Stromal cell of bone marrow (primary cell): Measurements from ENCODE around the gene MBD6.
A peak's percentile ranks its signal among the peaks of the same experiment; 100 is the strongest.

Source experiments
- DNase-seq: peaks from one replicate; pipeline ENCODE4 v3.0.0-alpha.2; 2012; ENCODE audit warnings: low read depth

Gene MBD6, protein sequence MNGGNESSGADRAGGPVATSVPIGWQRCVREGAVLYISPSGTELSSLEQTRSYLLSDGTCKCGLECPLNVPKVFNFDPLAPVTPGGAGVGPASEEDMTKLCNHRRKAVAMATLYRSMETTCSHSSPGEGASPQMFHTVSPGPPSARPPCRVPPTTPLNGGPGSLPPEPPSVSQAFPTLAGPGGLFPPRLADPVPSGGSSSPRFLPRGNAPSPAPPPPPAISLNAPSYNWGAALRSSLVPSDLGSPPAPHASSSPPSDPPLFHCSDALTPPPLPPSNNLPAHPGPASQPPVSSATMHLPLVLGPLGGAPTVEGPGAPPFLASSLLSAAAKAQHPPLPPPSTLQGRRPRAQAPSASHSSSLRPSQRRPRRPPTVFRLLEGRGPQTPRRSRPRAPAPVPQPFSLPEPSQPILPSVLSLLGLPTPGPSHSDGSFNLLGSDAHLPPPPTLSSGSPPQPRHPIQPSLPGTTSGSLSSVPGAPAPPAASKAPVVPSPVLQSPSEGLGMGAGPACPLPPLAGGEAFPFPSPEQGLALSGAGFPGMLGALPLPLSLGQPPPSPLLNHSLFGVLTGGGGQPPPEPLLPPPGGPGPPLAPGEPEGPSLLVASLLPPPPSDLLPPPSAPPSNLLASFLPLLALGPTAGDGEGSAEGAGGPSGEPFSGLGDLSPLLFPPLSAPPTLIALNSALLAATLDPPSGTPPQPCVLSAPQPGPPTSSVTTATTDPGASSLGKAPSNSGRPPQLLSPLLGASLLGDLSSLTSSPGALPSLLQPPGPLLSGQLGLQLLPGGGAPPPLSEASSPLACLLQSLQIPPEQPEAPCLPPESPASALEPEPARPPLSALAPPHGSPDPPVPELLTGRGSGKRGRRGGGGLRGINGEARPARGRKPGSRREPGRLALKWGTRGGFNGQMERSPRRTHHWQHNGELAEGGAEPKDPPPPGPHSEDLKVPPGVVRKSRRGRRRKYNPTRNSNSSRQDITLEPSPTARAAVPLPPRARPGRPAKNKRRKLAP

DNA sequence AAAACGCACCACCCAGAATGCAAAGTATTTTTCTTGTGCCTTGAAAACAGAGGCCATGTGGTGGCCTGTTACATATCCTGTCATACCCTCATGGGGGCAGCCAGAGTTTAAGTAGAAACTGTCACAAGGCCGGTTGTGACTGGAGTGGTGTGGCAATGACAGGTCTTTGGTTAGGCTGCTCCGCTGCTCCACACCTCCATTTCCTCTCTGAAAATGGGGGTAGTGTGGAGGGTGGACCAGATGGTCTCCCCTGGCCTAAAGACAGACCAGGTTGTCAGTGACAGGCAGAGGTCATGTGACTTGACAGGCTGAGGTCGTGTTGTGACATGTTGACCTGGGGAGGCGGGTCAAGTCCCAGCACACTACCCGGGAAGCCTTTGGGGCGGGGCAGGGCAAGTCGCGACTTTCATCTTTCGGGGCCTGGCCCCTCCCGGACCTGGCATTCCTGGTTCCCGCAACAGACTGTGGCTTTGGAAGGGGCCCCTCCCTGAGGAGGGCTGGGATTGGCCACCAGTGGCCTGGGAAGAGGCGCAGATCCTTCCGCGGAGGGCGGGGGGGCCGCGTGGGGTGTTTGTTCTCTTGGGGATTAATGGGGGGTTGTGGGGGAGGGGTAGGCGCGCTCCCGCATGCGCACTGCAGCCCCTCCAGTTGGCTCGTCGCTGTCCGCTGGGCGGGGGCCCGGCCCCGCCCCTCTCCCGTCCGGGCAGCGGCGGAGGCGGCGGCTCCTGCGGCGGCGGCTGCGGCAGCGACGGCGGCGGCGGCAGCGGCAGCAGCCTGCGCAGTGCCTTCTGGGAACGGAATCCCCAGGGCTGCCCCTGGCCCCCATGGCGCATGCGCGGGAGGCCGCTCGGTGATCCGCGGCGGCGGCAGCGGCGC, at the start of gene MBD6:
MBD6 (plus strand) TSS at position 814 of the 876 bp plus-strand sequence. CDS start 1,480 bp downstream, outside the sequence.
- DNase-seq = peak; percentile 67

DNA sequence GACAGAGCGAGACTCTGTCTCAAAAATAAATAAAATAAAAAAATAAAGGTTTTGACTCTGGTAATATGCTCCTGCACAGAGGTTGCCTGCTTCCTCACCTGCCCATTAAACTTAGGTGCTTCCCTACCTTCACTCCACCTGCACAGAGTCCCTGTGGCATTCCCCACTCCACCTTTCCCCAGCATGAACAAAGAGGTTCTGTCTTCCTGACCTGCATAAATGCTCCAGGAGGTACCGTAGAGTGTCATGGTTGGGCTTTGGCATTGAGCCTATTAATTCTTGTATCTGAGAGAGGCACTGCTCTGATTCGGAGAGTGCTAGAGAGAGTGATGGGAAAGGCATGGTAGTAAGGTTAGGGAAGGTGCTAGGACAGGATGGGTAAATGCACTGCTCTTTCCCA, 49.2 kb upstream of the MBD6 start:
- DNase-seq = no peak

DNA sequence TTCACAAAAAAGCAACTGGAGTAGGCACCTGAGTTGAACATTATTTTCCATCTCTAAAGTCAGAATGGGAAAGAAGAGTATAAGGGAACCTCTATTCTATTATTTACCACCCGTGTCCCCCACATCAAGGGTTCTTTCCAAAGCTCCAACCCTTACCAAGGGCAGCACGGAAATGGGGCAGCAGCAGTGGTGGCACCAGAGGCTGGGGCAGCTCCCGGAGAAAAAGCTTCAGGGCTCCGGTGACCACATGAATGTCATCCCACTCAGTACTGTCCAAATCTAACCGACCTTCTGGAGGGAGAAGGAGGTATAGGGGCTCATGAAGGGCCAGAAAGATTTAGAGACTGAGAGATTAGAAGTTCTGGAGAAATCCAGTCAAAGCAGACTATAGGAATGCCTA, 48.7 kb upstream of the MBD6 start:
- DNase-seq = no peak

DNA sequence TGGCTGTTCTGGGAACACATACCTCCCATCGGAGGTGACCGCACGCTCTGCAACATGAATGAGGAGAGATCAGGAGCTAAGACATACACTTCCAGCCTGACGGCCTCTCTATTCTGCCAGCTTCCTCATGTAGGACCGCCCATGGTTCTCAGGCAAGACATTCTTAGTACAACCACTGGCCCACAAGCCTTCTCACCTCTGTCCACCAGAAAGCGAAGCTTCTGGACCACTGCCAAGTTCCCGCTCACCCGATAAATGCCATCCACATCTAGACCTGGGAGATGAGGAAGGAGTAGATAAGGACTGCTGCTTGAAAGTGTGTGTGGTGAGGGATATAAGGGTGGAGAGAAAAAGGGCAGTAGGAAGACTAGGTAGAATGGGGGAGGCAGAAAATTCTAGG, 48.2 kb upstream of the MBD6 start:
- DNase-seq = no peak

DNA sequence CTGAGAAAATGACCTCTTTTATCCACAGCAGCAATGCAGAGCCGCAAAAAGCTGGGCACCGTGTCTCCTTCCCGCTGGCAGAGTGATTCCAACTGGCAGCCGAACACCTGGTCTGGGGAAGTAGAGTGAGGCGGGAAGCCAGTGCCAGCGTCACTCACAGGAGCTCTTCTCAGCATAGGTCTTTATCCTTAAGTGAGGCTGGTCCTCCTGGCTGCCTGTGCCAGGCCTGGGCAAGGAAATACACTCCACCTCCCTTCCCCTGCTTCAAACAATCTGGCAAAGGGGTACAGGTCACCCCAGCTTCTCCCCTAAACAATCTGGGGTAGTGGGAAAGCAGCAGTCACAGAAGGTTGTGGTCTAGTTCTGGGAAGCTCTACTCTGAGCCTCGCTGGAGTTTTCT, 47.8 kb upstream of the MBD6 start:
- DNase-seq = no peak

DNA sequence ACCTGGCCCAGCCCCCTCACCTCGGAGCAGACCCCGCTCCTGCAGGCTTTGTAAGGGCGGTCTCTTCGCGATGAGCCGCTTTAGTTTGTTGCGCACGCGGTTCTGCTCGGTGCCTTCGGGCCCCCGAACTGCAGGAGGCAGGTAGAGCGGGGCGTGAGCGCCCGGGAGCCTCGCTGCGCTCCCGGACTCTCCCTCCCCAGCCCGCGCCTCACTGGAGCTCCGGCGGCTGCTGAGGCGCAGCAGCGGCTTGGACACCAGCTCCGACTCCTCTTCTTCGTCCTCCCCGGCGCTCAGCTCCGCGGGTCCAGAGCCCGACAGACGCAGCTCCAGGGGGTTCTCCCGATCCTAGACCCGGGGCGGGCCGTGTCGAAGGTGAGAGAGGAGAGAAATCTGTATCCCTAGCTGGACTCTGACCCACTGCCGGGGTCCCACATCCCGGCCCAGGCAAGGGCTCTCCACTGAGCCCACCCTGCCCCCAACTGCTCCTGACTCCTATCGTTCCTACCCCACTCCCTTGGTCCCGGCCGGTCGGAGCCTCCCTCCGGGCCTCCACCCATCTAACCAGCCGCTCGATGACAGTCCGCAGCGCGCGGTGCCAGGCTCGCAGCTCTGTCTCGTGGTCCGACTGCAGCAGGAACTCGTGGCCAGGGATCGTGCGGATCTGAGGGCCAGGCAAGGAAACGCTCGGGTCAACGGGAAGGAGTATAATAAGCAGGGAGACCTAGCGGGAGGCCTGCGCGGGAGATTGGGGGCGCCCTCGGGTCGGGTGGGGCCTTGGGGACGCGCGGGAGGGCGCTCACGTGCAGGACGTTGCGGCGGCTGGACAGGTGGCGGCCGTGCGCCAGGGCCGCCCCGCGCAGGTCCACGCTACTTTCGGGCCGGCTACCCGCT, 47.1 kb upstream of the MBD6 start:
- DNase-seq = no peak

DNA sequence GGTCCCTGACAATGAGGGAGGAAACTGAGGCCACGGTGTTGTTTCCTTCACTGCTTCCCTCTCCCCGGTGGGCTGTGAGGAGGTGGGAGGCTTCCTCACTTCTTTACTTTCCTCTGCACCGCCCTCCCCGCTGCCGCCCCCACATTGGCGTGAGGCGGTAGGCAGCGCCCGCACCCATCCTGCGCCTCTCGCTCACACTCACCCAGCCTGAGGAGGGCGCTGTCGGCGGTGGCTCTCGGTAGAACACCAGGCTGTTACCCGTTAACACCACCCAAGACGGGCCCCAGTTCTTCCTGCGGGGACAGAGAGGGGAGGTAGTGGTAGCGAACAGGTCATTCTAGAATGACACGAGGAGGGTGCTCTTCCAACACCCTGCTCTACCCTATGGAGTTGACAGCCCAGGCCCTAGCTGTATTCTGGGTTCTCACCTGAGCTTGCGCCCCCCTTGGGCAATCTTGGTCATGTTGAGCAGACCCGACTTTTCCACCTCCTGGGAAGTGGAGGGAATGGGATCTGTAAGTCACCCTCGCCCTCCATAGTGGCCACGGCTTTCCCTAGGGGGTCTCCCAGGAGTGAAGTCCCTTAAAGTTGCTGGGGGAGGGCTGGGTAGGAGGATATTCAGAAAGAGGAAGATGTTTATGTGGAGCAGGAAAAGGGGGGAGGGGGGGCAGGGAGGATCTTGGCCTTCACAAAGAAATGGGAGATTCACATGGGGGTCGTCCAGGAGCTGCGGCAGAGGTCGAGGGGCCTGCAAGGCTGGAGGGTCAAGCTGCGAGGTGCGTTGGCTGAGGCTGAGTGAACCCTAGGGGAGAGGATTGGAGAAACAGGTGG, 46.2 kb upstream of the MBD6 start:
- DNase-seq = no peak

DNA sequence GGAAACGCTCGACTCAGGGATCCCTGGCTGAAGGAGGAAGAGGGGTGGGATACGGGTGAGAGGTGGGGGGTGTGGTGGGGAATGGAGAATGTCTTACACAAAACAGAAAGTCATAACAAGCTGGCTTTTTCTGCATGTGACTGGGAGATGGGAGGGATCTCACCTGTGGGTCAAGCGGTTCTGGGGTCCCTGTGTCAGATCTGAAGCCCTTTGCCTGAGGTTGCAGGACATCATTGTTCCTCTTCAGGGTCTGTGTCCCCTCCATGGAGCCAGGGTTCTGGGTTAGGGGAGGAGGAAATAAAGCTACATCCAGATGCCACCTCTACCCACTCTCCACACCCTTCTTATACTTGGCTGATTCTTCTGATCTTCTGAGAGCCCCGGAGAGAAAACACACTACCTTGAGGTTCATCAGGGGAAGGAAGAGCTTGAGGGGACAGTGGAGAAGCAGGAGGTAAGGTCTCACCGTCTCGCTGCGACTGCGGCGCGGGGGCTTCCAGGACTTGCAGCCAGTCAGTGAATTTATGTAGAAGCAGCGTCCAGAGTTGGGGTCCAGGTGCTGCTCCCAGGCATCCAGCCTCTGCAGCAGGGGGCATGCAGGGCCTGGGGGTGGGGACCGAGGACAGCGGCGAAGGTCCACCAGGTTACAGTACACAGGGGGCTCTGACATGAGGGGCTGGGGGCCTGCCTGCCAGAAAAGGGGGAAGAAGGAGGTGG, 45.5 kb upstream of the MBD6 start:
- no peak for DNase-seq

DNA sequence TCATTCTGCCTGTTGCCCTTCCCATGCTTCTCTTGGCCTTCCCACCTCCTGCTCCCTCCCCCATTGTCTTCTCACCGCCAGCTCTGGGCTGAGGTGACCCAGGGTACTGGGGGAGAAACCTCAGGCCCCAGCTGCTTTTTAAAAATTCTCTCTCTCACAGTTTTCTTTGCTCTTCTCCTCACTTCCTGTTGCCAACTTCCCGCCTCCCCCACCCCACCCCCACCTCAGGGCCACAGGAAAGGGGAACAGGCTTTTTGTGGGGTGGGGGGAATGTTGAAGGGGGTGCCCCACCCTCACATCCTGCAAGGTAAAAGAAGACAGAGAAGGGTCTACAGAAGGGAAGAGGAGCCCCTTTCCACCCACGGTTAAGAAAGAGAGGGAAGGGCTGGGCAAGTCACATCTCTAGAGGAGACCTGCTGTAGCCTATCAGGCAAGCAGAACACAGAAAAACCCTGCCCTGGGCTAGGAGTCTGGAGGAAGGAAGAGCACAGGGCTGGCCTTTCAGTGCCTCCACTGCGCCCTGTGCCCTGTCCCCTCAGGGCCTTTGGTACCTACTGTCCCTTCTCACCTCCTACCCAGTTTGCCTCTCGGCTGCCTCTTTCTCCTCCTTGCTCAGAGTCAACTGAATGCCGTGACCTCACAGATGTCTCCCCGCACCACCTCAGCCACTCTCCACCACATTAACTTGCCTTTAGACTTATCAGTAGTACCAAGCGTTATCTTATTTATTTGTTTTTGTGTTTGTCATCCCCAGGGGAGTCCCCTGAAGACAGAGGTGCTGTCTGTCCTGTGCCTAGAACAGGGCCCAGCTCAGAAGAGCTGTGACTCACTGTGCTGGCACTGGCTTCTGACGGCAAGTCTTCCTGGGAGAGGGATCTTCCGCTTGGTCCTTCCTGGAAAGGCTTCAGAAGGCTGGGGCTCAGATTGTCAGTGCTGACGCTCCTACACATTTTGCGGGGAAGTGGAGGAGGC, 44.6 kb upstream of the MBD6 start:
- no peak for DNase-seq

DNA sequence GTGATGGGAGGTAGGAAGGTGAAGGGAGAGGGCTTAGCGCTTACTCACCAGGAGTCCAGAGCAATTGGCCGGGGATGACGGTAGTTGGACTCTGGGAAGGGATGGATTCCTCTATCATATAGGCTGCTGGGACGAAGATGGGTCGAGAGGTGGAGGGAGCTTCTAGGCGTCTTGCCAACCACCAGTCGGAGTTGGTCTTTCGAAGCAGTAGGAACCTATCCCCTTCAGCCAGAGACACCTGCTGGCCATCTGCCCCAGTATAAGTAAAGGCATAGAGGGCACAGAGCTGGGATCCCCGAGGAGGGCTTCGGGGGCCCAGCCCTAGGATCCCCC, 43.6 kb upstream of the MBD6 start:
- no peak for DNase-seq

DNA sequence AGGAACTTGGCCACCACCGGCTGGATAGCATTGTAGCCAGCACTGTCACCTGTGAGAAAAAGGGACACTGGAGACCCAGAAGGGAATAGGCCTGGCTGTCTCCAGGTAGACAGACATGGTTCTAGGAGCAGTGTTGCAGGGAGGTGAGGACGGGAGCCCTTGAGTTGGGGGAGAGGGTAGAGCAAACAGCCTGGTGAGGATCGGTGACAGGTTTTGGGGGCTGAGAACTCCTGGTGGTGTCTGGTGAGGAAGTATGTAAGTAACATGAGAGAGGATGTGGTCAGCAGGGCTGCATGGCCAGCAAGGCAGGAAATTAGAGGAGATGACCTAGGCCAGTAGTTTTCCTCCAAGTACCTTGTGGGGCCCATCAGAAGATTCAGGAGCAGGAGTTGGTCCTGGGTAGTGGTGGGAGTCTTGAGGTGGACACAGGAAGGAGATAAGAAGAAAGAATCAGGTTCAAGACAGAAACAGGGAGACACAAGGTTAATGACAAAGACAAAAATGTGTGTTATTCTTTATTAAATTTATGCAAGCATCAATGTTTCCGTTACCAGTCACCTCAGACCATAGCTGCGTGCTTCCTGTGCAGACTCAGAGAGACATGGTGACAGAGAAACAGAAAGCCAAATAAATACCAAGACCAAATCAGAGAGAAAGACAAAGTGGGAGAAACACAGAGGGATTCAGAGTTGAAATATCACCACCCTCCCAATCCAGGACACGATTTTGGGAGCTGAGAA, 43.1 kb upstream of the MBD6 start, which contains the start of gene ARHGAP9:
ARHGAP9 (minus strand) TSS at position 491 of the 740 bp plus-strand sequence; CDS start at position 31, 460 bp downstream.
- no peak for DNase-seq

DNA sequence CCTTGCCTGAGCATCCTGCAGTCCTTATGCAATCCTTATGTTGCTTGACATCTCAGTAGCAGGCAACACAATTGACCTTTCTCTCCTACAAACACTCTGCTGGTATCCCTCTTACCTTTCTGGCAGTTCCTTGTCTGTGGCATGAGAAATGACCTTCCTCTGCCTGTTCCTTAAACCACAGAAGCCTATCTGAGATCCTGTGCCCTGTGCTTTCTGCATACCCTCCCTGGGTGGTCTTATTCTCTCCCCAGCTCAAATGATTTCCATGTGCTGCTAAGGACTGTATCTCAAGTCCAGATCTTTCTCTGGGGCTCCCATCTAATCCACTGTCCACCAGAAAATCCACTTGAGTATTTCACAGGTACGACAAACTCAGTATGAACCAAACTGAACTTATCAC, 41.0 kb upstream of the MBD6 start:
- no peak for DNase-seq

DNA sequence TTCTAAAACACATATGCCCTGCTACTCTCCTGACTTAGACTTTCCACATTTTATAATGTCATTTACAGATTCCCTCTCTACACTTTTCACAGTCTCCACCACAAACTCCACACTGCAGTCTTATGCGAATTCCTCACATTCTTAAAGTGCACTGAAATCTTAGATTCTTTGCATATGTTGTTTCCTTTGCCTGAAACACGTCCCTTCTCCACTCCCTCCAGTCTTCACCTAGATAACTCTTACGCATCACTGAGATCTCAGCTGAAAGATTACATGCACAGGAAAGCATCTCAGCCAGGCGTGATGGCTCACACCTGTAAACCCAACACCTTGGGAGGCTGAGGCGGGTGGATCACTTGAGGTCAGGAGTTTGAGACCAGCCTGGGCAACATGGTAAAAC, 39.2 kb upstream of the MBD6 start:
- DNase-seq = no peak

DNA sequence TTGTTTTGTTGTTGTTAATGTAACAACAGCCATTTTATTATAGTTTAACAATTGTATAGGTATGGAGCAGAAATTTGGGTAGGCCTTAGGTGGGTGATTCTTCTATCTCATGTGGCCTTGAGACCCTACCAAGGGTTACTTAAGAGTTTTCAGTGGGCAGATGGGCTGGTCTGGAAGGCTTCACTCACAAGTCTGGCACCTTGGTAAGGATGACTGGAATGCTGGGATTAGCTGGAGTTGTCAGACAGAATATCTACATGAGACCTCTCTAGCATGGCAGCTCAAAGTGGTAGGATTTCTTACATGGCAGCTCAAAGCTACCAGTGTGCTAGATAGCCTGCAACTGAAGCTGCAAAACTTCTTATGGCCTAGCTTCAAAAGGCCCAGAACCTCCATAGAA, 36.9 kb upstream of the MBD6 start:
- no peak for DNase-seq

DNA sequence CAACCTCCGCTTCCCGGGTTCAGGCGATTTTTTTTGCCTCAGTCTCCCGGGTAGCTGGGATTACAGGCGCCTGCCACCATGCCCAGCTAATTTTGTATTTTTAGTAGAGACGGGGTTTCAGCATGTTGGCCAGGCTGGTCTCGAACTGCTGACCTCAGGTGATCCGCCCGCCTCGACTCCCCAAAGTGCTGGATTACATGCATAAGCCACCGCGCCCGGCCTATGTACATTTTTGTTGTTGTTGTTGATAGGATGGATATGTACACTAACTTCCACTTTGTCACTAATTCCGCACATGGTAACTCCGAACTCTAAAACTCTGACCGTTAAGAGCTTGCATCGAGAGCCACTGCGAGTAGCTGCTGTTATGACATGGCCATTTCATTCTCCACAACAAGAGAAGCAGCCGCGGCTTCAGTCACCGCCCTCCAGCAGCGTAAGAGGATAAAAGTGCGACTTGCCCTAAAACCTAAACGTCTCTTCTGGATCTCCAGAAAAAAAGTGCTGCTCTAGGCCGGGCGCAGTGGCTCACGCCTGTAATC, 35.5 kb upstream of the MBD6 start:
- DNase-seq = no peak

DNA sequence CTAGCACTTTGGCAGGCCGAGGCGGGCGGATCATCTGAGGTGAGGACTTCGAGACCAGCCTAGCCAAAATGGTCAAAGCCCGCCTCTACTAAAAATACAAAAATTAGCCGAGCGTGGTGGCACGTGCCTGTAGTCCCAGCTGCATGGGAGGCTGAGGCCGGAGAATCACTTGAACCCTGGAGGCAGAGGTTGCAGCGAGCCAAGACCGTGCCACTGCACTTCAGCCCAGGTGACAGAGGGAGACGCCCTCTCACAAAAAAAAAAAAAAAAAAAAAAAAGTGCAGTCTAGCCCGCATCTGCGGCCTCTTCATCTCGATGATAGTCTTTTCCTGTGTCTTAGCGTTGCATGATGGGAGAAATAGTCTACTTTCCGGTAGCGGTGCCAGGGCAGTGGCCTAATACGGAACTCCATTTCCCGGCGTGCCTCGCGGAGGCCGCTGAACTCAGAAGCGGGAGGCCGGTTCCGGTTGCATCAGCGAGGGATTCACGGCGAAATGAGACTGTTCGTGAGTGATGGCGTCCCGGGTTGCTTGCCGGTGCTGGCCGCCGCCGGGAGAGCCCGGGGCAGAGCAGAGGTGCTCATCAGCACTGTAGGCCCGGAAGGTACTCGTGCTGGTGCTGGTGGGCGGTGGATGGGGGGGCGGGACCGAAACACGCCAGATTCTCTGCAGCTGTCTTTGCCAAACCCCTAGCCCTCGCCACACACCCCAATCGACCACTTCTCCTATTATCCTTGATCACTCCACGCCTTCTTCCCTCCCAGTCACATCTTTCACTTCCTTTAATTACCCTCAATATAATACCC, 34.8 kb upstream of the MBD6 start, which contains the start of gene MARS1:
MARS1 (plus strand) TSS at position 472 of the 805 bp plus-strand sequence; CDS start at position 495, 23 bp downstream.
- peak; percentile 96 for DNase-seq
